AG04450 (cell line): ENCODE measurements around the gene SYNE3. TPM values are rescaled to one million over a fixed set of nuclear protein-coding genes. Genes with fewer than 3 reads are reported as not detected.
A peak's percentile ranks its signal among the peaks of the same experiment; 100 is the strongest.

ENCODE experiments used
- CTCF ChIA-PET: fragments of 300-600, 350-600 bp; formaldehyde crosslinking; extraction: SDS; loops from one replicate; lab custom pipeline; 2022; ENCODE audit warnings: antibody characterized with exemption, inconsistent platforms; lab: Charles Lee
- POLR2A ChIA-PET: fragments of 350-600 bp; formaldehyde crosslinking; extraction: SDS; loops from one replicate; lab custom pipeline; 2021; ENCODE audit warnings: antibody characterized with exemption, inconsistent platforms; lab: Yijun Ruan, JAX
- DNase-seq: peaks from one replicate; pipeline ENCODE4 v3.0.0-alpha.2; 2011; ENCODE audit warnings: low read depth, low spot score
- H3K27ac ChIP-seq: one replicate; pipeline ENCODE4 v1.5.1; 2012; ENCODE audit warnings: low read depth, low read length, control low read depth
- H3K27me3 ChIP-seq: one replicate; pipeline ENCODE4 v1.6.0; 2012; ENCODE audit warnings: low read length; ENCODE audit not compliant: control insufficient read depth, insufficient read depth
- H3K4me3 ChIP-seq: 2 replicates; pipeline ENCODE4 v1.5.1; 2011; ENCODE audit warnings: mild to moderate bottlenecking, low read depth, low read length, control low read depth
- H3K9me3 ChIP-seq: 2 replicates; pipeline ENCODE4 v1.5.1; 2012; ENCODE audit warnings: low read length; ENCODE audit not compliant: control insufficient read depth, insufficient read depth
- polyA plus RNA-seq: library from polyadenylated mRNA; depleted of rRNA; stranded (reverse); fragments of >200 nt; gene quantifications from 2 replicates; pipeline ENCODE4 v1.2.3, GENCODE V29; 2011
- TF ChIP-seq, protein P1 (sequence below): IDR thresholded peaks from 2 replicates; pipeline ENCODE4 v1.5.1; 2011; ENCODE audit warnings: low read depth, low read length, control low read depth, inconsistent platforms

The SYNE3 gene
- polyA plus RNA-seq, 1 experiment: 4.2 TPM

DNA sequence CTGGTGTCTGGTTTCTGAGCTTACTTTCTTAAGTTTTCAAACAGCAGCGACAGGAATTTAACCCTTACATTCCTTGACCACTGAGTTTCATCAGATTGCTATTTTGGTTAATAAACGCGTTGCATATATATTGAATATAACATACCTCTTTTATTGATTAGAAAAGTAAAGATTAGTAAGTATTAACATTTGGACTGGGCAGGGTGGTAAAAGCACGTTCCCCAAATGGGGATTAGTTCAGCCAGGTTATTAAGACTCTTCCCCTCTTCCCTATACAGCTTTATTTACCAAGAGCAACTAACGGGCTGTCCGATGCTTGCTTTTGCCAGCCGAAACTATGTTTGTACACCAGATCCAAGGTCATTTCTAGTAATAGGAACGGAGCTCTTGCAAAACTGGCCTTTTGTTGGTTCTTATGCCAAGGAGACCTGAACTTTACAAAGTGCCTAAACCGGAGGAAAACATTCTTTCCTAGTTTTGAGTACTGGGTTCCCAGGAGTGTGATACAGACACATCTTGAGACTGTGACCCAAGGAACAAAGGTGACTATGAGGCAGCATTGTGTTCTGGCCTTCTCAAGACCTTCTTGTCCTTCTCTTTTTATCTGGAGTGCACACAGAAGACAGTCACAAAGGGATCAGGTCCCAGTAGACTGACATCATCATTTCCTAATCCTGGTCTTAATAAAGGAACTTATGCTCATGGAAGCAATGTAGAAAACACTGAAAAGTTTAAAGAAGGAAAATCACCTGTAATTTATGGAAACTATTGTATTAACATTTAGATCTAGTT, 21.0 kb upstream of the SYNE3 start:
- POLR2A ChIA-PET: interaction anchor here (0.6 to 1.0 kb wide), 3 partner anchors 10 to 28 kb away, joined by 3 to 4 read pairs (median 3); no protein-coding TSS in a partner anchor
- no peaks in the 10 kb centered on the region for H3K27me3 ChIP-seq
- H3K4me3 ChIP-seq: peak overlapping the region; percentile 81

DNA sequence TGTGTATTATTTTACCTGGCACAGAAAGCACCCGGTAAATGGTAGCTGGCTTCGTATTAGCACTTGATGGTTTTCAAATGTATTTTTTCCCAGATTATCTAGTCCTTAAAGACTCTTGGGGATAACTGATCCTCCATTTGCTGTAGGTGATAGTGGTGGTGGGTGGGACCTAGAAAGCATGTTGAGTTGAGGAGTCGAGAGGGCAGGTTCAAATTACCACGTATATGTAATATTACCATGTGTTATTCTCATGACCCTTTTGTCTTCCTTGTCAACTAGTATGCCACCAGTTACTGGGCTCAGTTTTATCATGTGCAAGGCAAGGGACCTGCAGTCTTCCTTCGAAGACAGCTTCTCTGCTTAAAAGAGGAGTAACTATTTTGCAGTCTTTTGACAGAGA, 20.2 kb upstream of the SYNE3 start:
- ChIA-PET CTCF (interaction anchor here (0.6 to 2.6 kb wide), 5 partner anchors 9 to 110 kb away, joined by 5 to 22 read pairs (median 9); no protein-coding TSS in a partner anchor), POLR2A (interaction anchor here (0.9 to 1.0 kb wide), 2 partner anchors 11 to 13 kb away, joined by 3 to 4 read pairs; no protein-coding TSS in a partner anchor)
- Histone ChIP-seq H3K27me3 (no peaks in the 10 kb centered on the region), H3K27ac (no peak overlapping the region), H3K9me3 (no peaks in the 10 kb centered on the region), H3K4me3 (peak overlapping the region; percentile 81)
- no peak for DNase-seq
- TF ChIP-seq, protein P1, sequence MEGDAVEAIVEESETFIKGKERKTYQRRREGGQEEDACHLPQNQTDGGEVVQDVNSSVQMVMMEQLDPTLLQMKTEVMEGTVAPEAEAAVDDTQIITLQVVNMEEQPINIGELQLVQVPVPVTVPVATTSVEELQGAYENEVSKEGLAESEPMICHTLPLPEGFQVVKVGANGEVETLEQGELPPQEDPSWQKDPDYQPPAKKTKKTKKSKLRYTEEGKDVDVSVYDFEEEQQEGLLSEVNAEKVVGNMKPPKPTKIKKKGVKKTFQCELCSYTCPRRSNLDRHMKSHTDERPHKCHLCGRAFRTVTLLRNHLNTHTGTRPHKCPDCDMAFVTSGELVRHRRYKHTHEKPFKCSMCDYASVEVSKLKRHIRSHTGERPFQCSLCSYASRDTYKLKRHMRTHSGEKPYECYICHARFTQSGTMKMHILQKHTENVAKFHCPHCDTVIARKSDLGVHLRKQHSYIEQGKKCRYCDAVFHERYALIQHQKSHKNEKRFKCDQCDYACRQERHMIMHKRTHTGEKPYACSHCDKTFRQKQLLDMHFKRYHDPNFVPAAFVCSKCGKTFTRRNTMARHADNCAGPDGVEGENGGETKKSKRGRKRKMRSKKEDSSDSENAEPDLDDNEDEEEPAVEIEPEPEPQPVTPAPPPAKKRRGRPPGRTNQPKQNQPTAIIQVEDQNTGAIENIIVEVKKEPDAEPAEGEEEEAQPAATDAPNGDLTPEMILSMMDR: no peak

More for the DNA sequence above, 21.0 kb upstream of the SYNE3 start:
- CTCF ChIA-PET: interaction anchor here (1.3 to 2.6 kb wide), 4 partner anchors 10 to 95 kb away, joined by 5 to 22 read pairs (median 9); no protein-coding TSS in a partner anchor
- H3K9me3 ChIP-seq: no peaks in the 10 kb centered on the region
- no peak overlapping the region for H3K27ac ChIP-seq
- TF ChIP-seq, protein P1: no peak
- no peak for DNase-seq

GRCh38 chr14:95536036-95536593, 19.7 kb upstream of the SYNE3 start:
- no peak for DNase-seq
- H3K27ac ChIP-seq: no peak overlapping the region
- CTCF ChIA-PET: interaction anchor here (0.5 to 2.6 kb wide), 3 partner anchors 9 to 121 kb away, joined by 3 to 22 read pairs (median 9); no protein-coding TSS in a partner anchor
- no peaks in the 10 kb centered on the region for H3K27me3 ChIP-seq
- TF ChIP-seq, protein P1: no peak
- no peaks in the 10 kb centered on the region for H3K9me3 ChIP-seq
- H3K4me3 ChIP-seq: peak overlapping the region; percentile 81
- POLR2A ChIA-PET: no interaction called here

DNA sequence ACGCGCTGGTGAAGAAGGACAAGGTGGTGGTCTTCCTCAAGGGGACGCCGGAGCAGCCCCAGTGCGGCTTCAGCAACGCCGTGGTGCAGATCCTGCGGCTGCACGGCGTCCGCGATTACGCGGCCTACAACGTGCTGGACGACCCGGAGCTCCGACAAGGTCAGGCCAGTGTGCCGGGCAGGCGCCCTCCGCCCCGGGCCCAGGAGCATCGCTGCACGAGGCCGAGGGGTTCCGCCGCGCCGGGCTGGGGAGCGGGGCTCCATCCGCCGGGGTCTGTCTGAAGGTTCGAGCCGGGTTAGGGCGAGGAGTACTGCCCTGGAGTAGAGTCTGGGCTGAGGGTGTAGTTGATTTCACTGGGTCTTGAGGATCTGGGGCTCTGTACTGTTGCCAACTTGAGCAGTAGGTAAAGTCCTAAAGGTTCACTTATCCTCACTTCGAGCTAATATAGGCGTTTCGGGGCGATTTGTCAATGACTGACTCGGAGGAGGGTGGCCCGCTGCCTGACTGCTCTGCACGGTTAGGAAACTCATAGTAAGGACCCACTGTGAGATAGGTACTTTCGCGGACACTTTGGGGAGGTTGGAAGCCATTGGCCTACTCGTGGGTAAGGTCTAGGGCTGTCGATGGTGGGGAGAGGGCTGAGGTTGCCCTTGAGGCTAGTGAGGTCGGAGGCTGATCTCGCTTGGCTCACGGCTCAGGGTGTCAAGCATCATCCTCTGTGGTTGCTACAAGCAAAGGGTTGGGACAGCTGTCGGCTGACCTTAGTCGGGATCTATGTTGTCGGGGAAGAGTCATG, 19.0 kb upstream of the SYNE3 start:
- ChIA-PET CTCF (interaction anchor here (0.5 to 2.6 kb wide), 3 partner anchors 8 to 120 kb away, joined by 3 to 22 read pairs (median 9); no protein-coding TSS in a partner anchor), POLR2A (interaction anchor here (2.1 kb wide), 1 partner anchor 20 kb away, joined by 9 read pairs; no protein-coding TSS in a partner anchor)
- DNase-seq: no peak

More for the DNA sequence above, 19.0 kb upstream of the SYNE3 start:
- peak overlapping the region; percentile 22 for H3K27ac ChIP-seq
- TF ChIP-seq, protein P1: no peak
- H3K27me3 ChIP-seq: no peaks in the 10 kb centered on the region
- H3K9me3 ChIP-seq: no peaks in the 10 kb centered on the region
- H3K4me3 ChIP-seq: peak overlapping the region; percentile 81
